HCT116 (cell line): Measurements from ENCODE around the gene ASPN. TPM values are rescaled to one million over a fixed set of nuclear protein-coding genes. Genes with fewer than 3 reads are reported as not detected.

Experiments
- ATAC-seq: fragments of 200-7000 bp; cut with Tn5 transposase; 2 replicates; pipeline ENCODE4 v1.9.1; 2020; ENCODE audit warnings: mild to moderate bottlenecking, moderate library complexity
- BruUV-seq: library from RNA; stranded (reverse); fragments of 400-500 nt; replicated peaks from 2 replicates; lab custom pipeline; 2021; lab: Mats Ljungman, UMichigan
- CTCF ChIA-PET: fragments of 300-600 bp; sonication (Branson Sonifier 250); formaldehyde crosslinking; loops from one replicate; lab custom pipeline; 2021; ENCODE audit warnings: antibody characterized with exemption; lab: Charles Lee
- POLR2A ChIA-PET: fragments of 300-600, 350-600 bp; sonication (Branson Sonifier 250); formaldehyde crosslinking; loops from one replicate; lab custom pipeline; 2021; ENCODE audit warnings: antibody characterized with exemption; lab: Charles Lee
- RAD21 ChIA-PET, 2 experiments: fragments of 300-600 bp; sonication (Branson Sonifier 250); formaldehyde crosslinking; loops; one replicate each; lab custom pipeline; 2023; ENCODE audit warnings: low total read pairs in 2 of 2; ENCODE audit not compliant: uncharacterized antibody in 2 of 2, unreplicated experiment in 2 of 2, low non-redundant PET in 1 of 2; lab: Charles Lee
- DNase-seq: peaks from one replicate; pipeline ENCODE4 v3.0.0-alpha.2; 2010; ENCODE audit warnings: low read depth, low spot score
- H2AFZ ChIP-seq: fragments of 200-600 bp; shearing (Covaris generic), sonication (generic); 2 replicates; pipeline ENCODE4 v1.6.1; 2017; ENCODE audit warnings: low read depth, mixed run types, mixed read lengths, antibody characterized with exemption, low read length; ENCODE audit not compliant: poor library complexity, severe bottlenecking
- H3K27ac ChIP-seq: 2 replicates; pipeline ENCODE4 v1.5.1; 2012; ENCODE audit warnings: low read depth, low read length
- H3K27me3 ChIP-seq: fragments of 200-600 bp; sonication (generic); 2 replicates; pipeline ENCODE4 v1.6.1; 2016; ENCODE audit warnings: mixed run types, low read length, mixed read lengths; ENCODE audit not compliant: insufficient read depth
- H3K36me3 ChIP-seq, 2 experiments: fragments of 200-500 bp in 1 of 2; fragments of 200-600 bp in 1 of 2; sonication (Bioruptor generic) in 1 of 2; sonication (generic) in 1 of 2; 2 replicates each; pipeline versions ENCODE4 v1.5.1 to v1.6.1; 2014 to 2016; ENCODE audit warnings: low read length in 2 of 2, inconsistent platforms in 1 of 2, mixed read lengths in 1 of 2, mixed run types in 1 of 2; ENCODE audit not compliant: insufficient read depth in 2 of 2, control insufficient read depth in 1 of 2
- H3K4me1 ChIP-seq, 2 experiments: fragments of 200-600 bp in 1 of 2; sonication (generic) in 1 of 2; 2 replicates each; pipeline versions ENCODE4 v1.5.1 to v1.6.1; 2012 to 2017; ENCODE audit warnings: low read length in 2 of 2, inconsistent platforms in 1 of 2, mild to moderate bottlenecking in 1 of 2, mixed read lengths in 1 of 2, mixed run types in 1 of 2, moderate library complexity in 1 of 2; ENCODE audit not compliant: insufficient read depth in 2 of 2, control insufficient read depth in 1 of 2
- H3K4me2 ChIP-seq: fragments of 200-600 bp; sonication (generic); 2 replicates; pipeline ENCODE4 v1.6.1; 2017; ENCODE audit warnings: mixed run types, low read length, mixed read lengths
- H3K4me3 ChIP-seq, 2 experiments: fragments of 200-600 bp in 1 of 2; sonication (generic) in 1 of 2; replicated peaks in 1 of 2; 2 replicates each; pipeline ENCODE4 v1.5.1; 2011 to 2016; ENCODE audit warnings: low read length in 2 of 2, control low read depth in 1 of 2, low read depth in 1 of 2, mild to moderate bottlenecking in 1 of 2, mixed read lengths in 1 of 2, mixed run types in 1 of 2
- H3K79me2 ChIP-seq: fragments of 200-600 bp; sonication (generic); 2 replicates; pipeline ENCODE4 v1.6.1; 2017; ENCODE audit warnings: mild to moderate bottlenecking, mixed run types, low read length, moderate library complexity, mixed read lengths; ENCODE audit not compliant: insufficient read depth
- H3K9ac ChIP-seq: fragments of 200-600 bp; sonication (generic); 2 replicates; pipeline ENCODE4 v1.6.1; 2016; ENCODE audit warnings: low read length, mixed read lengths
- H3K9me2 ChIP-seq: fragments of 200-600 bp; sonication (generic), shearing (Covaris generic); 2 replicates; pipeline ENCODE4 v1.6.1; 2017; ENCODE audit warnings: mixed run types, mild to moderate bottlenecking, moderate library complexity; ENCODE audit not compliant: insufficient read depth
- H3K9me3 ChIP-seq, 2 experiments: fragments of 200-500 bp in 1 of 2; fragments of 200-600 bp in 1 of 2; sonication (Bioruptor generic) in 1 of 2; sonication (generic) in 1 of 2; 2 replicates each; pipeline ENCODE4 v1.6.1; 2014 to 2017; ENCODE audit warnings: low read length in 2 of 2, mixed read lengths in 2 of 2, inconsistent platforms in 1 of 2, low read depth in 1 of 2, mild to moderate bottlenecking in 1 of 2, mixed run types in 1 of 2, moderate library complexity in 1 of 2; ENCODE audit not compliant: control insufficient read depth in 1 of 2, insufficient read depth in 1 of 2
- H4K20me1 ChIP-seq: fragments of 200-600 bp; sonication (generic), shearing (Covaris generic); 2 replicates; pipeline ENCODE4 v1.6.1; 2017; ENCODE audit warnings: mixed run types, mild to moderate bottlenecking, moderate library complexity; ENCODE audit not compliant: insufficient read depth
- ATF3 ChIP-seq: IDR thresholded peaks from 2 replicates; pipeline ENCODE4 v1.6.1; 2012
- CBX3 ChIP-seq: IDR thresholded peaks from 2 replicates; pipeline ENCODE4 v1.6.1; 2012; ENCODE audit warnings: low read depth
- CEBPB ChIP-seq: IDR thresholded peaks from 2 replicates; pipeline ENCODE4 v1.6.1; 2012; ENCODE audit warnings: low read depth
- EGR1 ChIP-seq: IDR thresholded peaks from 2 replicates; pipeline ENCODE4 v1.6.1; 2012; ENCODE audit warnings: low read depth
- EZH2 ChIP-seq: fragments of 200-600 bp; sonication (generic); IDR thresholded peaks from 2 replicates; pipeline ENCODE4 v1.6.1; 2017; ENCODE audit warnings: antibody characterized with exemption, mixed run types
- POLR2A ChIP-seq: IDR thresholded peaks from 2 replicates; pipeline ENCODE4 v1.7.0; 2011; ENCODE audit warnings: borderline replicate concordance; ENCODE audit not compliant: insufficient read depth, insufficient read length; ENCODE audit errors: extremely low read depth
- RAD21 ChIP-seq: IDR thresholded peaks from 2 replicates; pipeline ENCODE4 v1.6.1; 2012; ENCODE audit warnings: low read depth, mild to moderate bottlenecking
- SIN3A ChIP-seq: IDR thresholded peaks from 2 replicates; pipeline ENCODE4 v1.6.1; 2012; ENCODE audit warnings: low read depth
- SP1 ChIP-seq: IDR thresholded peaks from 2 replicates; pipeline ENCODE4 v1.6.1; 2012; ENCODE audit warnings: low read depth
- SRF ChIP-seq: IDR thresholded peaks from 2 replicates; pipeline ENCODE4 v1.6.1; 2012; ENCODE audit warnings: low read depth
- YY1 ChIP-seq: IDR thresholded peaks from 2 replicates; pipeline ENCODE4 v1.6.1; 2011; ENCODE audit warnings: low read length, low read depth, moderate library complexity, mild to moderate bottlenecking; ENCODE audit not compliant: insufficient replicate concordance; ENCODE audit errors: extremely low read depth
- ZFX ChIP-seq: fragments of 450-650 bp; IDR thresholded peaks from 2 replicates; pipeline ENCODE4 v1.6.1; 2017
- intact Hi-C: fragments of 100-400 bp; cut with micrococcal nuclease; formaldehyde crosslinking; loops from 2 replicates; pipeline ENCODE4 v1.10.0; 2022
- total RNA-seq: library from RNA; stranded (reverse); gene quantifications from one replicate; pipeline ENCODE4 v1.2.1, GENCODE V29; 2021; ENCODE audit not compliant: unreplicated experiment

ASPN gene
- total RNA-seq, 1 experiment from 2014 or later: not detected

- POLR2A ChIA-PET: no interaction called here
- intact Hi-C loops: no loop called here
- BruUV-seq: no TSS peak
Measured at GRCh38 chr9:92509050-92509449, 26.7 kb upstream of the ASPN start.

GRCh38 chr9:92508018-92508820, 25.9 kb upstream of the ASPN start:
- no peaks in the 10 kb centered on the region for H4K20me1 ChIP-seq
- no TSS peak for BruUV-seq
- no peaks in the 10 kb centered on the region for H3K27me3 ChIP-seq
- H3K4me1 ChIP-seq: peaks cover 0 to 11% of the 10 kb centered on the region in 2 experiments; a peak in 3 of 4 replicates
- intact Hi-C loops: no loop called here
- no peak overlapping the region for H3K4me3 ChIP-seq
- no peak overlapping the region for H3K27ac ChIP-seq
- CTCF ChIA-PET: no interaction called here
- POLR2A ChIA-PET: no interaction called here
- no peak overlapping the region for H3K9ac ChIP-seq
- no peak overlapping the region for H2AFZ ChIP-seq
- DNase-seq: no peak
- H3K9me3 ChIP-seq: no peaks in the 10 kb centered on the region
- H3K9me2 ChIP-seq: no peaks in the 10 kb centered on the region
- RAD21 ChIA-PET: no interaction called here
- ATAC-seq: no peak
- H3K4me2 ChIP-seq: no peak overlapping the region
- H3K79me2 ChIP-seq: no peaks in the 10 kb centered on the region
- H3K36me3 ChIP-seq: no peaks in the 10 kb centered on the region
- TF ChIP-seq ZFX (no peak), YY1 (no peak), SP1 (no peak), POLR2A (no peak), RAD21 (no peak), SRF (no peak), SIN3A (no peak)
- TF ChIP-seq, all 23 proteins: peak for 0

More at GRCh38 chr9:92509050-92509449, 26.7 kb upstream of the ASPN start:
- H3K9ac ChIP-seq: no peak overlapping the region
- H3K9me3 ChIP-seq: no peaks in the 10 kb centered on the region
- H2AFZ ChIP-seq: no peak overlapping the region
- H3K9me2 ChIP-seq: no peaks in the 10 kb centered on the region
- TF ChIP-seq SP1 (no peak), CBX3 (no peak), CEBPB (no peak), ZFX (no peak), EZH2 (no peak), ATF3 (no peak), EGR1 (no peak)
- ChIA-PET CTCF (no interaction called here), RAD21 (no interaction called here)
- no peaks in the 10 kb centered on the region for H4K20me1 ChIP-seq
- ATAC-seq (no peak), DNase-seq (no peak)
- H3K79me2 ChIP-seq: no peaks in the 10 kb centered on the region
- H3K4me3 ChIP-seq: no peak overlapping the region
- no peak overlapping the region for H3K4me2 ChIP-seq
- no peak overlapping the region for H3K27ac ChIP-seq
- peaks cover 0 to 11% of the 10 kb centered on the region in 2 experiments; a peak in 3 of 4 replicates for H3K4me1 ChIP-seq
- H3K27me3 ChIP-seq: no peaks in the 10 kb centered on the region
- H3K36me3 ChIP-seq: no peaks in the 10 kb centered on the region
